ENCODE results near the gene PSD. TPM values are rescaled to one million over a fixed set of nuclear protein-coding genes. Genes with fewer than 3 reads are reported as not detected.

The PSD gene
- total RNA-seq, 1 experiment from 2014 or later: 0.40 TPM

GRCh38 chr10:102379383-102379782, 39.2 kb downstream of the PSD start:
- in situ Hi-C loops (cut with HindIII; ENCODE audit: low pct_unique_long_range_greater_than_20kb, low sequenced_read_pairs): no loop called here
- DNase-seq (ENCODE audit: low read depth, low spot score): no peak

- in situ Hi-C loops (cut with HindIII; ENCODE audit: low pct_unique_long_range_greater_than_20kb, low sequenced_read_pairs): no loop called here
- DNase-seq (ENCODE audit: low read depth, low spot score): no peak
Measured at GRCh38 chr10:102376901-102377300, 41.7 kb downstream of the PSD start.

GRCh38 chr10:102375867-102376266, 42.7 kb downstream of the PSD start:
- in situ Hi-C loops (cut with HindIII; ENCODE audit: low pct_unique_long_range_greater_than_20kb, low sequenced_read_pairs): no loop called here

GRCh38 chr10:102375250-102375649, 43.3 kb downstream of the PSD start:
- no peak for DNase-seq (ENCODE audit: low read depth, low spot score)
- in situ Hi-C loops (cut with HindIII; ENCODE audit: low pct_unique_long_range_greater_than_20kb, low sequenced_read_pairs): no loop called here

More at GRCh38 chr10:102375867-102376266, 42.7 kb downstream of the PSD start:
- DNase-seq (ENCODE audit: low read depth, low spot score): no peak

- DNase-seq (ENCODE audit: low read depth, low spot score): no peak
- in situ Hi-C loops (cut with HindIII; ENCODE audit: low pct_unique_long_range_greater_than_20kb, low sequenced_read_pairs): no loop called here
Measured at GRCh38 chr10:102371295-102371694, 47.3 kb downstream of the PSD start.

GRCh38 chr10:102368077-102368476, 50.5 kb downstream of the PSD start:
- no peak for DNase-seq (ENCODE audit: low read depth, low spot score)
- in situ Hi-C loops (cut with HindIII; ENCODE audit: low pct_unique_long_range_greater_than_20kb, low sequenced_read_pairs): no loop called here

- in situ Hi-C loops (cut with HindIII; ENCODE audit: low pct_unique_long_range_greater_than_20kb, low sequenced_read_pairs): no loop called here
Measured at GRCh38 chr10:102367441-102367840, 51.1 kb downstream of the PSD start.

GRCh38 chr10:102358712-102359382, 59.7 kb downstream of the PSD start:
- no peak for DNase-seq (ENCODE audit: low read depth, low spot score)
- in situ Hi-C loops (cut with HindIII; ENCODE audit: low pct_unique_long_range_greater_than_20kb, low sequenced_read_pairs): no loop called here

More at GRCh38 chr10:102367441-102367840, 51.1 kb downstream of the PSD start:
- no peak for DNase-seq (ENCODE audit: low read depth, low spot score)

GRCh38 chr10:102354451-102354850, 64.1 kb downstream of the PSD start:
- DNase-seq (ENCODE audit: low read depth, low spot score): no peak
- in situ Hi-C loops (cut with HindIII; ENCODE audit: low pct_unique_long_range_greater_than_20kb, low sequenced_read_pairs): no loop called here

Small RNAs within 50 kb of the gene (small RNA-seq; reads per million reads assigned to genes)
- 0.48 to 42.9 reads per million in 2 experiments for gene MIR146B

Other genes with a start within 250 kb of the PSD start
- 0.58 and 0.69 TPM in 2 replicates for gene ELOVL3, start 192.5 kb downstream of the PSD start, total RNA-seq (2014; rRNA removed; shearing (Covaris generic))
- gene PITX3, start 177.3 kb downstream of the PSD start, total RNA-seq (2014; rRNA removed; shearing (Covaris generic)): not detected in 2 replicates
- 14.6 and 17.2 TPM in 2 replicates for gene GBF1, start 173.3 kb downstream of the PSD start, total RNA-seq (2014; rRNA removed; shearing (Covaris generic))
- gene NFKB2, start 23.1 kb downstream of the PSD start, total RNA-seq (2014; rRNA removed; shearing (Covaris generic)): 10.3 and 13.0 TPM in 2 replicates
- gene FBXL15, start 2.1 kb upstream of the PSD start, total RNA-seq (2014; rRNA removed; shearing (Covaris generic)): 6.5 and 8.4 TPM in 2 replicates
- gene CUEDC2, start 13.8 kb upstream of the PSD start, total RNA-seq (2014; rRNA removed; shearing (Covaris generic)): 24.3 and 26.6 TPM in 2 replicates
- not detected in 2 replicates for gene C10orf95, start 32.8 kb upstream of the PSD start, total RNA-seq (2014; rRNA removed; shearing (Covaris generic))
- 67.1 and 85.6 TPM in 2 replicates for gene ACTR1A, start 83.9 kb upstream of the PSD start, total RNA-seq (2014; rRNA removed; shearing (Covaris generic))
- gene SUFU, start 85.2 kb upstream of the PSD start, total RNA-seq (2014; rRNA removed; shearing (Covaris generic)): 1.8 TPM in 2 replicates
- 11.7 and 21.6 TPM in 2 replicates for gene TRIM8, start 225.7 kb upstream of the PSD start, total RNA-seq (2014; rRNA removed; shearing (Covaris generic))

Data from SK-MEL-5 (cell line).